HEK293 (cell line): ENCODE measurements around the gene FASN.

Experiments used
- BCL11A ChIP-seq: fragments of 450-650 bp; formaldehyde crosslinking; IDR thresholded peaks from 2 replicates; pipeline ENCODE4 v1.5.1; 2016; ENCODE audit warnings: low read depth, missing biosample characterization, missing genetic modification characterization
- BCL6B ChIP-seq: fragments of 450-650 bp; formaldehyde crosslinking; IDR thresholded peaks from 2 replicates; pipeline ENCODE4 v1.5.1; 2017; ENCODE audit warnings: missing biosample characterization, missing genetic modification characterization
- GLIS2 ChIP-seq: fragments of 450-650 bp; formaldehyde crosslinking; IDR thresholded peaks from 2 replicates; pipeline ENCODE4 v1.5.1; 2016; ENCODE audit warnings: missing biosample characterization, missing genetic modification characterization
- REST ChIP-seq: fragments of 450-650 bp; formaldehyde crosslinking; IDR thresholded peaks from 2 replicates; pipeline ENCODE4 v1.5.1; 2016; ENCODE audit warnings: missing biosample characterization, missing genetic modification characterization
- SP3 ChIP-seq: fragments of 450-650 bp; formaldehyde crosslinking; IDR thresholded peaks from 2 replicates; pipeline ENCODE4 v1.5.1; 2016; ENCODE audit warnings: missing biosample characterization, missing genetic modification characterization
- YY2 ChIP-seq: fragments of 450-650 bp; formaldehyde crosslinking; IDR thresholded peaks from 2 replicates; pipeline ENCODE4 v1.5.1; 2016; ENCODE audit warnings: missing biosample characterization, missing genetic modification characterization
- ZBTB10 ChIP-seq: fragments of 450-650 bp; formaldehyde crosslinking; IDR thresholded peaks from 2 replicates; pipeline ENCODE4 v1.5.1; 2016; ENCODE audit warnings: missing biosample characterization, missing genetic modification characterization
- ZBTB48 ChIP-seq: fragments of 450-650 bp; formaldehyde crosslinking; IDR thresholded peaks from 2 replicates; pipeline ENCODE4 v1.5.1; 2016; ENCODE audit warnings: missing biosample characterization, missing genetic modification characterization
- ZBTB8A ChIP-seq: fragments of 450-650 bp; formaldehyde crosslinking; IDR thresholded peaks from 2 replicates; pipeline ENCODE4 v1.5.1; 2016; ENCODE audit warnings: missing biosample characterization, missing genetic modification characterization
- ZEB2 ChIP-seq: fragments of 450-650 bp; formaldehyde crosslinking; IDR thresholded peaks from 2 replicates; pipeline ENCODE4 v1.5.1; 2016; ENCODE audit warnings: missing biosample characterization, missing genetic modification characterization
- ZFP69B ChIP-seq: fragments of 450-650 bp; formaldehyde crosslinking; IDR thresholded peaks from 2 replicates; pipeline ENCODE4 v1.5.1; 2016; ENCODE audit warnings: missing biosample characterization, missing genetic modification characterization
- ZIC2 ChIP-seq: fragments of 450-650 bp; formaldehyde crosslinking; IDR thresholded peaks from 2 replicates; pipeline ENCODE4 v1.5.1; 2016; ENCODE audit warnings: missing biosample characterization, missing genetic modification characterization
- ZNF324 ChIP-seq: fragments of 450-650 bp; formaldehyde crosslinking; IDR thresholded peaks from 2 replicates; pipeline ENCODE4 v1.5.1; 2016; ENCODE audit warnings: missing biosample characterization, missing genetic modification characterization
- ZNF335 ChIP-seq: fragments of 450-650 bp; formaldehyde crosslinking; conservative IDR thresholded peaks from 2 replicates; pipeline ENCODE4 v1.5.1; 2016; ENCODE audit warnings: missing biosample characterization, missing genetic modification characterization
- ZNF394 ChIP-seq: fragments of 450-650 bp; formaldehyde crosslinking; IDR thresholded peaks from 2 replicates; pipeline ENCODE4 v1.5.1; 2016; ENCODE audit warnings: missing biosample characterization, missing genetic modification characterization, mild to moderate bottlenecking, moderate library complexity, borderline replicate concordance
- ZNF423 ChIP-seq: fragments of 450-650 bp; formaldehyde crosslinking; IDR thresholded peaks from 2 replicates; pipeline ENCODE4 v1.5.1; 2016; ENCODE audit warnings: missing biosample characterization, missing genetic modification characterization
- ZNF600 ChIP-seq: fragments of 450-650 bp; formaldehyde crosslinking; IDR thresholded peaks from 2 replicates; pipeline ENCODE4 v1.5.1; 2016; ENCODE audit warnings: missing biosample characterization, missing genetic modification characterization
- ZNF624 ChIP-seq: fragments of 450-650 bp; formaldehyde crosslinking; IDR thresholded peaks from 2 replicates; pipeline ENCODE4 v1.5.1; 2017; ENCODE audit warnings: missing biosample characterization, missing genetic modification characterization
- TF ChIP-seq, protein P1 (sequence below): fragments of 450-650 bp; formaldehyde crosslinking; IDR thresholded peaks from 2 replicates; pipeline ENCODE4 v1.5.1; 2016; ENCODE audit warnings: missing biosample characterization, missing genetic modification characterization
- TF ChIP-seq, protein P2 (sequence below): sonication (generic); formaldehyde crosslinking; IDR thresholded peaks from 2 replicates; pipeline ENCODE4 v1.8.1; 2022; ENCODE audit warnings: mild to moderate bottlenecking, moderate library complexity, missing genetic modification reagents
- TF ChIP-seq, protein P3 (sequence below): fragments of 450-650 bp; formaldehyde crosslinking; IDR thresholded peaks from 2 replicates; pipeline ENCODE4 v1.5.1; 2016; ENCODE audit warnings: missing biosample characterization, missing genetic modification characterization
- TF ChIP-seq, protein P4 (sequence below): fragments of 450-650 bp; IDR thresholded peaks from 2 replicates; pipeline ENCODE4 v1.5.1; 2018; ENCODE audit warnings: missing biosample characterization, missing genetic modification characterization

FASN gene

GRCh38 chr17:82105882-82106687, 8.0 kb upstream of the FASN start (continued):
- TF ChIP-seq REST, result peak; percentile 61; the same call in 1 of the 2 replicates
- TF ChIP-seq ZNF600 (tag by site-specific recombination), result peak; percentile 90
- TF ChIP-seq, protein P1, sequence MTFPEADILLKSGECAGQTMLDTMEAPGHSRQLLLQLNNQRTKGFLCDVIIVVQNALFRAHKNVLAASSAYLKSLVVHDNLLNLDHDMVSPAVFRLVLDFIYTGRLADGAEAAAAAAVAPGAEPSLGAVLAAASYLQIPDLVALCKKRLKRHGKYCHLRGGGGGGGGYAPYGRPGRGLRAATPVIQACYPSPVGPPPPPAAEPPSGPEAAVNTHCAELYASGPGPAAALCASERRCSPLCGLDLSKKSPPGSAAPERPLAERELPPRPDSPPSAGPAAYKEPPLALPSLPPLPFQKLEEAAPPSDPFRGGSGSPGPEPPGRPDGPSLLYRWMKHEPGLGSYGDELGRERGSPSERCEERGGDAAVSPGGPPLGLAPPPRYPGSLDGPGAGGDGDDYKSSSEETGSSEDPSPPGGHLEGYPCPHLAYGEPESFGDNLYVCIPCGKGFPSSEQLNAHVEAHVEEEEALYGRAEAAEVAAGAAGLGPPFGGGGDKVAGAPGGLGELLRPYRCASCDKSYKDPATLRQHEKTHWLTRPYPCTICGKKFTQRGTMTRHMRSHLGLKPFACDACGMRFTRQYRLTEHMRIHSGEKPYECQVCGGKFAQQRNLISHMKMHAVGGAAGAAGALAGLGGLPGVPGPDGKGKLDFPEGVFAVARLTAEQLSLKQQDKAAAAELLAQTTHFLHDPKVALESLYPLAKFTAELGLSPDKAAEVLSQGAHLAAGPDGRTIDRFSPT, result 0 out of 2 replicates have a peak, but pooled peaks have one; percentile 29
- peak; percentile 51; the same call in 1 of the 2 replicates for TF ChIP-seq ZNF324
- TF ChIP-seq ZBTB48 (tag by site-specific recombination), result peak; percentile 47; the same call in 1 of the 2 replicates
- TF ChIP-seq, protein P2, sequence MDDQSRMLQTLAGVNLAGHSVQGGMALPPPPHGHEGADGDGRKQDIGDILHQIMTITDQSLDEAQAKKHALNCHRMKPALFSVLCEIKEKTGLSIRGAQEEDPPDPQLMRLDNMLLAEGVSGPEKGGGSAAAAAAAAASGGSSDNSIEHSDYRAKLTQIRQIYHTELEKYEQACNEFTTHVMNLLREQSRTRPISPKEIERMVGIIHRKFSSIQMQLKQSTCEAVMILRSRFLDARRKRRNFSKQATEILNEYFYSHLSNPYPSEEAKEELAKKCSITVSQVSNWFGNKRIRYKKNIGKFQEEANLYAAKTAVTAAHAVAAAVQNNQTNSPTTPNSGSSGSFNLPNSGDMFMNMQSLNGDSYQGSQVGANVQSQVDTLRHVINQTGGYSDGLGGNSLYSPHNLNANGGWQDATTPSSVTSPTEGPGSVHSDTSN (CRISPR knock-in tag), result 0 out of 2 replicates have a peak, but pooled peaks have one; percentile 52
- peak; percentile 40; the same call in 1 of the 2 replicates for TF ChIP-seq ZBTB10 (tag by site-specific recombination)
- peak; percentile 72 for TF ChIP-seq ZNF423 (tag by site-specific recombination)
- peak; percentile 83 for TF ChIP-seq ZIC2 (tag by site-specific recombination)
- no peak for TF ChIP-seq BCL6B (tag by site-specific recombination)
- peak; percentile 99 for TF ChIP-seq ZFP69B (tag by site-specific recombination)
- peak; percentile 64; the same call in 1 of the 2 replicates for TF ChIP-seq GLIS2
- no peak for TF ChIP-seq BCL11A (tag by site-specific recombination)
- peak; percentile 97 for TF ChIP-seq ZBTB8A (tag by site-specific recombination)
- TF ChIP-seq SP3 (tag by site-specific recombination), result peak; percentile 56
- TF ChIP-seq ZNF335, result peak; percentile 65
- TF ChIP-seq ZNF624 (tag by site-specific recombination), result no peak
- peak; percentile 40; the same call in 1 of the 2 replicates for TF ChIP-seq ZNF394 (tag by site-specific recombination)
- no peak for TF ChIP-seq ZEB2 (tag by site-specific recombination)
- TF ChIP-seq, protein P3, sequence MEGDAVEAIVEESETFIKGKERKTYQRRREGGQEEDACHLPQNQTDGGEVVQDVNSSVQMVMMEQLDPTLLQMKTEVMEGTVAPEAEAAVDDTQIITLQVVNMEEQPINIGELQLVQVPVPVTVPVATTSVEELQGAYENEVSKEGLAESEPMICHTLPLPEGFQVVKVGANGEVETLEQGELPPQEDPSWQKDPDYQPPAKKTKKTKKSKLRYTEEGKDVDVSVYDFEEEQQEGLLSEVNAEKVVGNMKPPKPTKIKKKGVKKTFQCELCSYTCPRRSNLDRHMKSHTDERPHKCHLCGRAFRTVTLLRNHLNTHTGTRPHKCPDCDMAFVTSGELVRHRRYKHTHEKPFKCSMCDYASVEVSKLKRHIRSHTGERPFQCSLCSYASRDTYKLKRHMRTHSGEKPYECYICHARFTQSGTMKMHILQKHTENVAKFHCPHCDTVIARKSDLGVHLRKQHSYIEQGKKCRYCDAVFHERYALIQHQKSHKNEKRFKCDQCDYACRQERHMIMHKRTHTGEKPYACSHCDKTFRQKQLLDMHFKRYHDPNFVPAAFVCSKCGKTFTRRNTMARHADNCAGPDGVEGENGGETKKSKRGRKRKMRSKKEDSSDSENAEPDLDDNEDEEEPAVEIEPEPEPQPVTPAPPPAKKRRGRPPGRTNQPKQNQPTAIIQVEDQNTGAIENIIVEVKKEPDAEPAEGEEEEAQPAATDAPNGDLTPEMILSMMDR (tag by site-specific recombination), result peak; percentile 82
- TF ChIP-seq YY2 (tag by site-specific recombination), result no peak
- TF ChIP-seq, protein P4, sequence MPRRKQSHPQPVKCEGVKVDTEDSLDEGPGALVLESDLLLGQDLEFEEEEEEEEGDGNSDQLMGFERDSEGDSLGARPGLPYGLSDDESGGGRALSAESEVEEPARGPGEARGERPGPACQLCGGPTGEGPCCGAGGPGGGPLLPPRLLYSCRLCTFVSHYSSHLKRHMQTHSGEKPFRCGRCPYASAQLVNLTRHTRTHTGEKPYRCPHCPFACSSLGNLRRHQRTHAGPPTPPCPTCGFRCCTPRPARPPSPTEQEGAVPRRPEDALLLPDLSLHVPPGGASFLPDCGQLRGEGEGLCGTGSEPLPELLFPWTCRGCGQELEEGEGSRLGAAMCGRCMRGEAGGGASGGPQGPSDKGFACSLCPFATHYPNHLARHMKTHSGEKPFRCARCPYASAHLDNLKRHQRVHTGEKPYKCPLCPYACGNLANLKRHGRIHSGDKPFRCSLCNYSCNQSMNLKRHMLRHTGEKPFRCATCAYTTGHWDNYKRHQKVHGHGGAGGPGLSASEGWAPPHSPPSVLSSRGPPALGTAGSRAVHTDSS (tag by site-specific recombination), result 0 out of 2 replicates have a peak, but pooled peaks have one; percentile 21
